GM19452 (cell line): Measurements from ENCODE around the gene FLOT2.
"Not testable (repeated sequence)": the region's sequence is repeated elsewhere in the genome, so short reads cannot be mapped to it uniquely, and the experiment has no call there.

Experiments used
- ATAC-seq: cut with Tn5 transposase; IDR thresholded peaks from one replicate; pipeline ENCODE4 v1.9.1; 2021; ENCODE audit not compliant: unreplicated experiment

Gene FLOT2

DNA sequence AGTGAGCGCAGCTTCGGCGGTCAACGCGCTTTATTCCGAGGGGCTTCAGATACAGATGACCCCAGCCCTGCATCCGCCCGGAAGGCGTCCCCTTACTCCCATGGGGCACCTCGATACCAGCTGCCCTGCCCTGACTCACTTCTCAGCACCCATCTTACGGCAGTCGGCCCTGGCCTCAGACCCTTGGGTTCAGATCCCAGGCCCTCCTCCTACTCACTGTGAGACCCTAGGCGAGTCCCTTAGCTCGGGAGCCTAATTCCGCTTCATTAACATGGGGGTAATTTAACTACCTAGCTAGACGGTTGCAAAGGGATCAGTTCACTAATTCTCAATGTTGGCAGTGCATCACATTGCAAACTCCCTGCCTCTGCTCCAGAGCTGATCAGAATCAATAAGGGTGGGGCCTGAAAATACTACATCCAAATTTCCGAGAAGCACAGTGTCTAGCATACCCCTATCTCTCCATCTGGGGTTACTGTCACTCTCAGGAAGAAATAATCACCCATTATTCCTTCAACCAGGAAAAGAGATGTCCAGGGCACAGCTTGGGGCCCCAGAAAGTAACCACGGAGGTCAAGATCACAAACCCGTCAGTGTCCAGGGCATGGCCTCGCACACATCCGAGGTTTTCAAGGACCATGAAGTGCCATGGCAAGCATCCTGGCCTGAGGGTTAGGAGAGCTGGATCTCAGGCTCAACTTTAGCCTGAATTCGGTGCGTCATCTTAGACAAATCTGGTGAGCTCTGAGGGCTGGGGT is 415 bp upstream of the FLOT2 start:
- ATAC-seq: no peak

GRCh38 chr17:28896491-28896883 is 1.0 kb downstream of the FLOT2 start:
- no peak for ATAC-seq

DNA sequence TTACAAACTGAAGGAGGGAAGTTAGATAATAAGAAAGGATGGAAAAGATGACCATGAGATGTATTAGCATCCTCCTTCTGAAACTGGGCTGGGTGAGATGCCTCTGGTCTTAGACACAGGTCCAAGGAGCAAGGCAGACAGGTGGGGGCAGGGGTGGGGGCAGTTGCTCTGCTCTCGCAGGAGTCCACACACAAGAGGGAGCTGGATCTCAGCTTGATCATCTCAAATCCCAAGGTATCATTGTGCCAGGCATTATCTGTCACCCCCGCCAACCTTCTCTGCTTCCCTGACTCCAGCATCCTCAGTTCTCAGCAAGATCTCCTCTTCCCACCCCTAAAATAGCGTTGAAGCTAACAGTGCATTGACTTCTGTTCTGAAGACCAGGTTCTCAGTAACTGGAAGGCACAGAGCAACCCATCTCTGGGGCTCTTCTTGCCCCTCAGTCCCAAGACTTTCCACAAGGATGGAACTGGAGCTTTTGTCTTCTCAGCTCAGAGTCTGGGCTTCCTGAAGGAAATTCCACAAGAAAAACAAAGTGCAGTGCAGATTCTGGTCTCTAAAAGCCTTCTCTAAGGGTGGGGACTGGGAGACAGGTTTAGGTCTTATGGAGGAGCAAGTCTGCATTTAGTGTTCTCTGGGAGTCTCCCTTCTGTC is 1.6 kb downstream of the FLOT2 start:
- ATAC-seq: no peak

DNA sequence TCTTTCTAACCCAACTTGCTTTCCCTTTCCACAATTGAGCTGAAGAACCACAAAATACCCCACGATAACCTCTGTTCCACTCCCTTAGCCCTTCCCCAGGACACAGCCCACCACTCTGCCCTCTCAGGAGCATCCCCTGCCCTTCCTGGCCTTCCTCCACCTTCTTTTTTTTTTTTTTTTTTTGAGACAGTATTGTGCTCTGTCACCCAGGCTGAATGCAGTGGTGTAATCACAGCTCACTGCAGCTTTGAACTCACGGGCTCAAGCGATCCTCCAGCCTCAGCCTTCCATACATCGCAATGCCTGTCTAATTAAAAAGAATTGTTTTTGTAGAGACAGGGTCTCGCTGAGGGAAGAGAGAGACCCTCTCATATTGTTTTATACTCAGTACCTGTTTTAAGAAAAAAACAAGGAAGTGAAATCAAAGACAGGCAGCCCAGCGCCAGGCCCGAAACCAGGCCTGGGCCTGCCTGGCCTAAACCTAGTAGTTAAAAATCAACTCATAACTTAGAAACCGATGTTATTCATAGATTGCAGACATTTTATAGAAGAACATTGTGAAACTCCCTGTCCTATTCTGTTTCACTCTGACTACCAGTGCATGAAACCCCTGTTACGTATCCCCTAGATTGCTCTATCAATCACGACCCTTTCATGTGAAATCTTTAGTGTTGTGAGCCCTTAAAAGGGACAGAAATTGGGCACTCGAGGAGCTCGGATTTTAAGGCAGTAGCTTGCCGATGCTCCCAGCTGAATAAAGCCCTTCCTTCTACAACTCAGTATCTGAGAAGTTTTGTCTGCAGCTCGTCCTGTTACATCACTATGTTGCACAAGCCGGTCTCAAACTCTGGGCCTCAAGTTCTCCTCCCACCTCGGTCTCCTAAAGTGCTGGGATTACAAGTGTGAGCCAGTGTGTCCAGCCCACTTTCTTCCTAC is 4.0 kb downstream of the FLOT2 start:
- not testable (repeated sequence) for ATAC-seq

DNA sequence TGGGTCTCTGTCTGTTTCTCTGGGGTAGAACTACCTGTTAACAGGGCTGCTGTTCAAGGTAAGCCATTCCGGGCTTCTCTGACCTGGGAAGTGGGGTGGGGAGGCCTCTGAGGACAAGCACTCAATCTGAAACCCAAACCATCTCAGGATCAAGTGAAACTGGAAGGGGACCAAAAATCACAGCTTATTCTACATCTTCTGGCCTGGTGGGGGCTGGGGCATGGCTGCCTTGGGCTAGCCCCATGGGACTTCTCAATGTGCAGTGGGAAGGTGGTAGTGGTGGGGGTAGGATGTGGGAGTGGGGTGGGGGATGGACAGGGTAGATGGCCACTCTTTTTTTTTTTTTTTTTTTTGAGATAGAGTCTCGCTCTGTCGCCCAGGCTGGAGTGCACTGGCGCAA is 5.5 kb downstream of the FLOT2 start:
- no peak for ATAC-seq

GRCh38 chr17:28891201-28891600 is 6.3 kb downstream of the FLOT2 start:
- ATAC-seq: no peak

DNA sequence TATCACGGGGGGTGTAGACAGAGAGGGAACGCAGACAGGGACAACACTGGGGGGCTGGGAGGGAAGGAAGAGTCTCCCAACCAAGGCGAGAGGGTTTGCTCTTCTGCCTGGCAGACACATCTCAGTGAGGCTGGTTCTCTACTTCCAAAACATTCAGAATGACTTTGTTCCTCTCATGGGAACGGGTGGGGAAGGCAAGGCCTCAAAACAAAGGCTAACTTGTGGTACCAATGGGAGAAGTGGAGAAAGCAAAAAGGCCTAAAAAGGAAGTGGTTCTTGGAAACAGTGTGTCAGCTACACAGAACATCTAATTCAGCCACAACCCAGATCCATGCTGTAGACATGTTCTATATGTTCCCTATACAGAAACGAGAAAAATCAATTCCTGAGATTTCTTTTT is 7.5 kb downstream of the FLOT2 start:
- ATAC-seq: no peak

DNA sequence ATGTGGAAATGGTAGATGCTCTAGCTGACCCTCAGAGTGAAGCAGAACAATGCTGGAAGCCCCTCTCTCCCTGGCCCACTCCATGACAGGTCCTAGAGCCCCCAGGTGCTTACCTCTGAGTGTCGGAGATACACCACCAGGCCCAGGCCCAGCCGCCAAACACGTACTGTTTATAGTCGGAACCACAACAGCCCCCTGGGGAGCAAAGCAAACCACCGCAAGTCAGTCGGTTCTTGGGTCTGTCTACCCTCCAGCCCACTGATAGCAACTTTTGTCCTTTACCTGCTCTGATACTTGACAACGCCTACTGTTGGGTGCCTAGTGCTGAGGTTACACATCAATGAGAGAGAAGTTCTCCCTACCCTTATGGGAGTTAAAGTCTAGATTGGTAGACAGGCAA is 8.7 kb downstream of the FLOT2 start:
- ATAC-seq: no peak

DNA sequence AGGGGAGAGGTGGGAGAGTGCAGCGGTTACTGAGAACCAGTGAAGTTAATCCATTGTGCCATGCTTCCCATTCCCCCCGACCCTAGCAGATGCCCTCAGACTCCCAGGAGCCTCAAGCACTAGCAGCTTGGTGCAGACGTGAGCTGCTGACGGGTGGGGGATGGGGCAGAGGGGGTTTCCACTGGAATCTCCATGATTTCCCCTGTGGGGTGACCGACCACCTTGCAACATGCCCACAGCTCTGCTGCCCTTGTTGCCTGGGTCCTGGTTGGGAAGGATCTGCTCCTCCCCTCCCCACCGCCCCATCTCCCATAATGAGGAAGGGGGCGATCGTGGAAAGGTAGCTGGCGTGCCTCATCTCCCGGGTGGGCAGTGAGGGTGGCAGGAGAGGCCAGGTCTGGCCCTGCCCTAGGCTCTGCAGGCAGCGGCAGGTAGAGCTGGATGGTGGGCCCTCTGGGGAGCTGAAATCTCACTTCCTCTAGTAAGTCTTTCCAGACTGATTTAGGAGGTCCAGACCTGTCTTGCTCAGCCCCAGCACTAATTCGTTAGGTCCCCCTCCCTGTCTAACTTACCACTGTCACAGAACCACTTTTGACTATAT is 9.6 kb downstream of the FLOT2 start:
- ATAC-seq: no peak

DNA sequence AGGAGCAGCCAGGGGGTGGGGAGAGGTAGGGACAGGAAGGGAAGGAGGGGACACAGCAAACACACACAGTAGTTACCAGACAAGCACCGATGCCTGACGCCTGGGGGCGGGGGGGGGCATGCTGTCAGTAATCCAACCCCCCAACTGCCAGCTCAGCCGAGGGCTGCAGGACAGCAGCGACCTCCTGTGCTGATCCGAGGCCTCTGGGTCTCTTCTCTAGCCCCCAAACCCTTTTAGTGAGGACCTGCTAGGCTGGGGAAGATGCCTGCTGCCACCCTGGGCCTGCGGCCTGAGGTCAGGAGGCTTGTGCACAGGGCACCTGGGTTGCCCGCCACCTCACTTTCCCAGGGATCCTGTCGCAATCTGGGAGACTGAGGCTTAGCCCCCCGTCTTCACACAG is 11.6 kb downstream of the FLOT2 start:
- no peak for ATAC-seq

DNA sequence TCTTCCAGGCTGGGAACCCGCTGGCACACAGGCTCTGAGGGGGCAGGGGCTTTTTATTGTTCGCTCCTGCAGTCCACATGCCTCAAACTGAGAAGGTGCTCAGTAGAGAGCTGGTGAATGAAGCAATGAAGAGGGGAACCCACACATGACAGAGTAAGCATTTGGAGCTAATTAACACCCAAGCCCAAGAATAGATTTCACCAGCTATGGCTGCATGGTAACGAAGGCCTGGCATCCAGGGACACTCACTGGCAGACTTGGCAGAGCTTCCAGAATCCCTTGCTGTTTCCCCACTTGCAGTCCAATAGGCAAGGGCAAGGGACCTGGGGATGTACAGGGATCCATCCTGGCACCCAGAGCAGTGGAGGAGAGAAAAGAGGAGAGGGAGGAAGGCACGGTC is 12.2 kb downstream of the FLOT2 start:
- ATAC-seq: no peak

GRCh38 chr17:28883967-28884702 is 13.4 kb downstream of the FLOT2 start:
- no peak for ATAC-seq

- no peak for ATAC-seq
Measured at GRCh38 chr17:28882154-28882895, 15.2 kb downstream of the FLOT2 start.

DNA sequence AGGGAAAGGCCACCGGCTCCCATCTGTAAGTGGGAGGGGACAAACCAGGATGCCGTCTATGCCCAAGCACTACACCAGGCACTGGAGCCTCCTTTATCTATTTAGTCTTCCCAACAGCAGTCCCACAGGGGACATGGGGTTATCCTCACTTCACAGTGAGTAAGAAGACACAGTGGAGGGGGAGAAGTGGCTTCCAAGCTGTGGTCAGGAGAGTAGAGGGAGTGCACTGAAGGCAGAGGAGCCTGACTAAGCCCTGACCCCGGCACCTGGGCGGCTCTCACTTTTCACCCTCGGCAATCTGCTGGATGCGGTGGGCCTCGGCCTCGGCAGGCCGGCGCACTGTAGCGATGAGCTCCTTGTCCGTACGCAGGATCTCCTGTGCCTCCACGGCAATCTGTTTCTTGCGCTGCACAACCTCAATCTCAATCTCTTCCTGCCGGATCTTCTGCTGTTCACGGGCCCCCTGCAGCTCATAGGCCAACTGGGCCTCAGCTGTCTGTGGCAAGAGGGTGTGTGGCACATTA is 15.9 kb downstream of the FLOT2 start:
- ATAC-seq: no peak

GRCh38 chr17:28880572-28880945 is 17.0 kb downstream of the FLOT2 start:
- no peak for ATAC-seq

GRCh38 chr17:28879886-28880571 is 17.5 kb downstream of the FLOT2 start:
- ATAC-seq: no peak

- no peak for ATAC-seq
Measured at GRCh38 chr17:28878981-28879380, 18.6 kb downstream of the FLOT2 start.

- no peak for ATAC-seq
Measured at GRCh38 chr17:28878158-28878910, 19.2 kb downstream of the FLOT2 start.
